ENCODE data around the gene EDDM3A. TPM values are rescaled to one million over a fixed set of nuclear protein-coding genes. Genes with fewer than 3 reads are reported as not detected.
A peak's percentile ranks its signal among the peaks of the same experiment; 100 is the strongest.

EDDM3A gene
- total RNA-seq, 2 experiments from 2014 or later = not detected

GRCh38 chr14:20768593-20768892, 22.9 kb downstream of the EDDM3A start:
- Mint-ChIP-seq H3K4me3 (no peak overlapping the region), H3K9me3 (ENCODE audit: insufficient read depth) (no peaks in the 10 kb centered on the region), H3K27me3 (ENCODE audit: low read depth) (peaks cover 10% of the 10 kb centered on the region), H3K36me3 (ENCODE audit: low read depth) (no peaks in the 10 kb centered on the region), H3K4me1 (ENCODE audit: low read depth) (no peaks in the 10 kb centered on the region), H3K27ac (no peak overlapping the region)
- CTCF ChIA-PET = no interaction called here
- no peak for DNase-seq
- POLR2A ChIA-PET = no interaction called here
- ATAC-seq = no peak

GRCh38 chr14:20769421-20769820, 23.7 kb downstream of the EDDM3A start:
- ATAC-seq (no peak), DNase-seq (no peak)
- Mint-ChIP-seq H3K9me3 (ENCODE audit: insufficient read depth) (no peaks in the 10 kb centered on the region), H3K27ac (no peak overlapping the region), H3K4me1 (ENCODE audit: low read depth) (no peaks in the 10 kb centered on the region), H3K27me3 (ENCODE audit: low read depth) (peaks cover 10% of the 10 kb centered on the region), H3K4me3 (no peak overlapping the region), H3K36me3 (ENCODE audit: low read depth) (no peaks in the 10 kb centered on the region)
- POLR2A ChIA-PET = no interaction called here
- CTCF ChIA-PET = no interaction called here

GRCh38 chr14:20772650-20773049, 27.0 kb downstream of the EDDM3A start:
- Mint-ChIP-seq H3K27me3 (ENCODE audit: low read depth) (peaks cover 23% of the 10 kb centered on the region), H3K36me3 (ENCODE audit: low read depth) (no peaks in the 10 kb centered on the region), H3K4me3 (no peak overlapping the region), H3K4me1 (ENCODE audit: low read depth) (no peaks in the 10 kb centered on the region), H3K9me3 (ENCODE audit: insufficient read depth) (no peaks in the 10 kb centered on the region), H3K27ac (no peak overlapping the region)
- ChIA-PET POLR2A (no interaction called here), CTCF (no interaction called here)
- DNase-seq (no peak), ATAC-seq (no peak)

- POLR2A ChIA-PET = no interaction called here
- CTCF ChIA-PET = no interaction called here
- DNase-seq = no peak
- Mint-ChIP-seq H3K9me3 (ENCODE audit: insufficient read depth) (no peaks in the 10 kb centered on the region), H3K36me3 (ENCODE audit: low read depth) (no peaks in the 10 kb centered on the region), H3K27ac (no peak overlapping the region), H3K4me1 (ENCODE audit: low read depth) (no peaks in the 10 kb centered on the region), H3K4me3 (no peak overlapping the region), H3K27me3 (ENCODE audit: low read depth) (peaks cover 26% of the 10 kb centered on the region)
- no peak for ATAC-seq
These were observed 28.7 kb downstream of the EDDM3A start for GRCh38 chr14:20774258-20774824.

GRCh38 chr14:20775043-20775442, 29.4 kb downstream of the EDDM3A start:
- peaks cover 3% of the 10 kb centered on the region for H3K4me1 Mint-ChIP-seq (ENCODE audit: low read depth)
- no peak for ATAC-seq
- no peak overlapping the region for H3K4me3 Mint-ChIP-seq
- H3K27me3 Mint-ChIP-seq (ENCODE audit: low read depth) = peaks cover 24% of the 10 kb centered on the region
- H3K27ac Mint-ChIP-seq = no peak overlapping the region
- ChIA-PET POLR2A (no interaction called here), CTCF (interaction anchor here (2.1 kb wide), 1 partner anchor 82 kb away, joined by 7 read pairs; no protein-coding TSS in a partner anchor)
- no peak for DNase-seq
- no peaks in the 10 kb centered on the region for H3K9me3 Mint-ChIP-seq (ENCODE audit: insufficient read depth)
- H3K36me3 Mint-ChIP-seq (ENCODE audit: low read depth) = no peaks in the 10 kb centered on the region

- ChIA-PET CTCF (interaction anchor here (2.1 kb wide), 1 partner anchor 82 kb away, joined by 7 read pairs; no protein-coding TSS in a partner anchor), POLR2A (no interaction called here)
- no peak overlapping the region for H3K4me3 Mint-ChIP-seq
- H3K27ac Mint-ChIP-seq = no peak overlapping the region
- peaks cover 21% of the 10 kb centered on the region for H3K27me3 Mint-ChIP-seq (ENCODE audit: low read depth)
- no peak for DNase-seq
- H3K36me3 Mint-ChIP-seq (ENCODE audit: low read depth) = no peaks in the 10 kb centered on the region
- H3K4me1 Mint-ChIP-seq (ENCODE audit: low read depth) = peaks cover 9% of the 10 kb centered on the region
- no peaks in the 10 kb centered on the region for H3K9me3 Mint-ChIP-seq (ENCODE audit: insufficient read depth)
- no peak for ATAC-seq
These were observed 30.2 kb downstream of the EDDM3A start for GRCh38 chr14:20775901-20776300.

GRCh38 chr14:20781803-20782202, 36.1 kb downstream of the EDDM3A start:
- CTCF ChIA-PET = interaction anchor here (1.4 to 2.9 kb wide), 2 partner anchors 178 to 190 kb away, joined by 3 to 10 read pairs; no protein-coding TSS in a partner anchor
- POLR2A ChIA-PET = no interaction called here
- peaks cover 8% of the 10 kb centered on the region for H3K27me3 Mint-ChIP-seq (ENCODE audit: low read depth)
- DNase-seq = peak; percentile 24
- peak overlapping the region; percentile 67 for H3K4me3 Mint-ChIP-seq
- no peaks in the 10 kb centered on the region for H3K9me3 Mint-ChIP-seq (ENCODE audit: insufficient read depth)
- no peaks in the 10 kb centered on the region for H3K36me3 Mint-ChIP-seq (ENCODE audit: low read depth)
- H3K27ac Mint-ChIP-seq = peak overlapping the region; percentile 84
- H3K4me1 Mint-ChIP-seq (ENCODE audit: low read depth) = peaks cover 28% of the 10 kb centered on the region
- ATAC-seq = peak; percentile 59

- ATAC-seq (peak; percentile 75), DNase-seq (peak; percentile 36)
- POLR2A ChIA-PET = no interaction called here
- CTCF ChIA-PET = interaction anchor here (2.9 kb wide), 1 partner anchor 189 kb away, joined by 10 read pairs; no protein-coding TSS in a partner anchor
- Mint-ChIP-seq H3K4me1 (ENCODE audit: low read depth) (peaks cover 28% of the 10 kb centered on the region), H3K4me3 (peak overlapping the region; percentile 67), H3K9me3 (ENCODE audit: insufficient read depth) (no peaks in the 10 kb centered on the region), H3K27ac (peak overlapping the region; percentile 84), H3K27me3 (ENCODE audit: low read depth) (peaks cover 6% of the 10 kb centered on the region), H3K36me3 (ENCODE audit: low read depth) (no peaks in the 10 kb centered on the region)
These were observed 36.7 kb downstream of the EDDM3A start for GRCh38 chr14:20782280-20782890.

- DNase-seq (no peak), ATAC-seq (no peak)
- no peaks in the 10 kb centered on the region for H3K36me3 Mint-ChIP-seq (ENCODE audit: low read depth)
- CTCF ChIA-PET = no interaction called here
- peaks cover 8% of the 10 kb centered on the region for H3K4me1 Mint-ChIP-seq (ENCODE audit: low read depth)
- H3K27me3 Mint-ChIP-seq (ENCODE audit: low read depth) = no peaks in the 10 kb centered on the region
- no peaks in the 10 kb centered on the region for H3K9me3 Mint-ChIP-seq (ENCODE audit: insufficient read depth)
- POLR2A ChIA-PET = no interaction called here
- H3K4me3 Mint-ChIP-seq = no peak overlapping the region
- H3K27ac Mint-ChIP-seq = no peak overlapping the region
These were observed 41.3 kb downstream of the EDDM3A start for GRCh38 chr14:20787025-20787424.

GRCh38 chr14:20789230-20789813, 43.6 kb downstream of the EDDM3A start:
- H3K27me3 Mint-ChIP-seq (ENCODE audit: low read depth) = no peaks in the 10 kb centered on the region
- ATAC-seq (no peak), DNase-seq (no peak)
- ChIA-PET CTCF (no interaction called here), POLR2A (no interaction called here)
- H3K9me3 Mint-ChIP-seq (ENCODE audit: insufficient read depth) = no peaks in the 10 kb centered on the region
- no peaks in the 10 kb centered on the region for H3K4me1 Mint-ChIP-seq (ENCODE audit: low read depth)
- H3K4me3 Mint-ChIP-seq = no peak overlapping the region
- no peaks in the 10 kb centered on the region for H3K36me3 Mint-ChIP-seq (ENCODE audit: low read depth)
- H3K27ac Mint-ChIP-seq = no peak overlapping the region

GRCh38 chr14:20790464-20791116, 44.9 kb downstream of the EDDM3A start:
- no peak overlapping the region for H3K4me3 Mint-ChIP-seq
- no peak for DNase-seq
- no peaks in the 10 kb centered on the region for H3K27me3 Mint-ChIP-seq (ENCODE audit: low read depth)
- no peaks in the 10 kb centered on the region for H3K9me3 Mint-ChIP-seq (ENCODE audit: insufficient read depth)
- H3K4me1 Mint-ChIP-seq (ENCODE audit: low read depth) = no peaks in the 10 kb centered on the region
- ChIA-PET CTCF (no interaction called here), POLR2A (no interaction called here)
- no peaks in the 10 kb centered on the region for H3K36me3 Mint-ChIP-seq (ENCODE audit: low read depth)
- ATAC-seq = no peak
- H3K27ac Mint-ChIP-seq = no peak overlapping the region

- CTCF ChIA-PET = no interaction called here
- H3K4me3 Mint-ChIP-seq = no peak overlapping the region
- H3K36me3 Mint-ChIP-seq (ENCODE audit: low read depth) = no peaks in the 10 kb centered on the region
These were observed 45.5 kb downstream of the EDDM3A start for GRCh38 chr14:20791187-20791586.

More at GRCh38 chr14:20791187-20791586, 45.5 kb downstream of the EDDM3A start:
- Mint-ChIP-seq H3K9me3 (ENCODE audit: insufficient read depth) (no peaks in the 10 kb centered on the region), H3K27me3 (ENCODE audit: low read depth) (no peaks in the 10 kb centered on the region), H3K4me1 (ENCODE audit: low read depth) (no peaks in the 10 kb centered on the region), H3K27ac (no peak overlapping the region)
- POLR2A ChIA-PET = no interaction called here
- ATAC-seq (no peak), DNase-seq (no peak)

Measured in activated CD8-positive, alpha-beta T cell treated with anti-CD3 and anti-CD28 coated beads, Interleukin-2, amount 10 ng/mL, durations not matched to agents 7 days and 5 days (primary cell).